GM18526 (cell line): ENCODE measurements around the gene ADNP2.

Source experiments
- POLR2A ChIP-seq: IDR thresholded peaks from 3 replicates; pipeline ENCODE4 v1.6.1; 2011; ENCODE audit not compliant: insufficient read length; ENCODE audit errors: extremely low read depth

The ADNP2 gene

GRCh38 chr18:80175451-80176204 is 66.6 kb downstream of the ADNP2 start:
- no peak for TF ChIP-seq POLR2A

GRCh38 chr18:80176334-80177073 is 67.4 kb downstream of the ADNP2 start:
- TF ChIP-seq POLR2A = no peak

- no peak for TF ChIP-seq POLR2A
These were observed 68.1 kb downstream of the ADNP2 start for GRCh38 chr18:80177128-80177527.

- TF ChIP-seq POLR2A = no peak
These were observed 70.1 kb downstream of the ADNP2 start for GRCh38 chr18:80178935-80179818.

GRCh38 chr18:80179857-80180558 is 70.9 kb downstream of the ADNP2 start:
- no peak for TF ChIP-seq POLR2A

- no peak for TF ChIP-seq POLR2A
These were observed 71.9 kb downstream of the ADNP2 start for GRCh38 chr18:80180778-80181564.

- no peak for TF ChIP-seq POLR2A
These were observed 72.8 kb downstream of the ADNP2 start for GRCh38 chr18:80181642-80182461.

- TF ChIP-seq POLR2A = no peak
These were observed 73.8 kb downstream of the ADNP2 start for GRCh38 chr18:80182855-80183254.

- no peak for TF ChIP-seq POLR2A
These were observed 74.4 kb downstream of the ADNP2 start for GRCh38 chr18:80183273-80184050.

GRCh38 chr18:80184243-80184772 is 75.2 kb downstream of the ADNP2 start:
- TF ChIP-seq POLR2A = no peak

GRCh38 chr18:80185545-80185944 is 76.5 kb downstream of the ADNP2 start:
- no peak for TF ChIP-seq POLR2A

- no peak for TF ChIP-seq POLR2A
These were observed 79.0 kb downstream of the ADNP2 start for GRCh38 chr18:80187956-80188642.
